ENCODE data around the gene COQ8B. TPM values are rescaled to one million over a fixed set of nuclear protein-coding genes. Genes with fewer than 3 reads are reported as not detected.

Gene COQ8B
- total and polyA plus RNA-seq, 2 of the 4 experiments (the other 2 are of a cell fraction): 14.9 to 23.2 TPM

GRCh38 chr19:40684280-40684679 is 32.4 kb downstream of the COQ8B start:
- no peak for ATAC-seq (ENCODE audit: low read depth)
- no peak overlapping the region for H3K23ac ChIP-seq (ENCODE audit: low read depth, low read length)
- H4K20me1 ChIP-seq (ENCODE audit: insufficient read depth, low read length): peaks cover 42% of the 10 kb centered on the region
- intact Hi-C loops (cut with micrococcal nuclease): no loop called here
- no peak overlapping the region for H3K4me3 ChIP-seq (ENCODE audit: insufficient read depth, low read depth, low read length)
- DNase-seq: no peak
- BruUV-seq (replicated peaks): no TSS peak
- H2BK5ac ChIP-seq (ENCODE audit: low read depth, low read length, poor library complexity, severe bottlenecking): no peak overlapping the region
- H3K36me3 ChIP-seq (ENCODE audit: control insufficient read depth, insufficient read depth, low read length): peaks cover 56% of the 10 kb centered on the region
- no peak overlapping the region for H4K8ac ChIP-seq (ENCODE audit: low read depth in 2 of 2, low read length in 2 of 2)
- dilution Hi-C loops (cut with HindIII; ENCODE audit: low sequenced_read_pairs, unreplicated experiment): no loop called here
- H3K4me2 ChIP-seq (ENCODE audit: low read depth, low read length): no peak overlapping the region
- in situ Hi-C loops (cut with MboI; ENCODE audit: low sequenced_read_pairs): no loop called here
- H3K18ac ChIP-seq (ENCODE audit: low read depth, low read length): no peak overlapping the region
- ChIA-PET CTCF (no interaction called here), POLR2A (ENCODE audit: unreplicated experiment) (no interaction called here)
- H3K4ac ChIP-seq (ENCODE audit: low read depth, low read length): no peak overlapping the region
- WGBS, 2 experiments (ENCODE audit: extremely low coverage in 2 of 2, insufficient read length in 1 of 2): 97% methylated on average over 27 of the region's 32 CpGs; no CpG with 5 or more reads in 1 of the 2 experiments
- H3K56ac ChIP-seq (ENCODE audit: extremely low read depth, insufficient read depth, low read length): no peak overlapping the region
- no peak overlapping the region for H2AFZ ChIP-seq (replicated peaks; ENCODE audit: low read length, poor library complexity)
- H3K9ac ChIP-seq (ENCODE audit: low read depth, low read length): no peak overlapping the region
- H4K5ac ChIP-seq (ENCODE audit: low read depth, low read length): no peak overlapping the region
- H3K79me1 ChIP-seq (ENCODE audit: low read depth in 1 of 2, low read length in 2 of 2): peaks cover 34 to 69% of the 10 kb centered on the region in 2 experiments
- TF ChIP-seq, protein P1, sequence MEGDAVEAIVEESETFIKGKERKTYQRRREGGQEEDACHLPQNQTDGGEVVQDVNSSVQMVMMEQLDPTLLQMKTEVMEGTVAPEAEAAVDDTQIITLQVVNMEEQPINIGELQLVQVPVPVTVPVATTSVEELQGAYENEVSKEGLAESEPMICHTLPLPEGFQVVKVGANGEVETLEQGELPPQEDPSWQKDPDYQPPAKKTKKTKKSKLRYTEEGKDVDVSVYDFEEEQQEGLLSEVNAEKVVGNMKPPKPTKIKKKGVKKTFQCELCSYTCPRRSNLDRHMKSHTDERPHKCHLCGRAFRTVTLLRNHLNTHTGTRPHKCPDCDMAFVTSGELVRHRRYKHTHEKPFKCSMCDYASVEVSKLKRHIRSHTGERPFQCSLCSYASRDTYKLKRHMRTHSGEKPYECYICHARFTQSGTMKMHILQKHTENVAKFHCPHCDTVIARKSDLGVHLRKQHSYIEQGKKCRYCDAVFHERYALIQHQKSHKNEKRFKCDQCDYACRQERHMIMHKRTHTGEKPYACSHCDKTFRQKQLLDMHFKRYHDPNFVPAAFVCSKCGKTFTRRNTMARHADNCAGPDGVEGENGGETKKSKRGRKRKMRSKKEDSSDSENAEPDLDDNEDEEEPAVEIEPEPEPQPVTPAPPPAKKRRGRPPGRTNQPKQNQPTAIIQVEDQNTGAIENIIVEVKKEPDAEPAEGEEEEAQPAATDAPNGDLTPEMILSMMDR (conservative IDR thresholded peaks at IDR 0.05; ENCODE audit: low read depth, low read length): no peak
- TF ChIP-seq POLR2A (IDR thresholded peaks at IDR 0.05; ENCODE audit: low read depth, low read length) (no peak), NFE2L2 (IDR thresholded peaks at IDR 0.05; ENCODE audit: low read depth, low read length) (no peak), FOS (IDR thresholded peaks at IDR 0.05; ENCODE audit: low read depth, low read length) (no peak), RCOR1 (IDR thresholded peaks at IDR 0.05; ENCODE audit: insufficient replicate concordance, low read length) (no peak), MAZ (IDR thresholded peaks at IDR 0.05; ENCODE audit: borderline replicate concordance, low read depth, low read length) (no peak), MAFK (IDR thresholded peaks at IDR 0.05; ENCODE audit: low read depth, low read length) (no peak), RFX5 (IDR thresholded peaks at IDR 0.05; ENCODE audit: low read depth, low read length) (no peak), CEBPB (IDR thresholded peaks at IDR 0.05; ENCODE audit: low read depth, low read length) (no peak), CHD1 (IDR thresholded peaks at IDR 0.05; ENCODE audit: low read depth, low read length) (no peak), ELK1 (IDR thresholded peaks at IDR 0.05; ENCODE audit: borderline replicate concordance, low read depth, low read length) (no peak), BHLHE40 (IDR thresholded peaks at IDR 0.05; ENCODE audit: low read depth, low read length) (no peak), SMC3 (IDR thresholded peaks at IDR 0.05; ENCODE audit: low read depth, low read length) (no peak), RAD21 (IDR thresholded peaks at IDR 0.05; ENCODE audit: low read length) (no peak), MXI1 (IDR thresholded peaks at IDR 0.05; ENCODE audit: borderline replicate concordance, low read depth, low read length) (no peak)
- TF ChIP-seq, protein P2, sequence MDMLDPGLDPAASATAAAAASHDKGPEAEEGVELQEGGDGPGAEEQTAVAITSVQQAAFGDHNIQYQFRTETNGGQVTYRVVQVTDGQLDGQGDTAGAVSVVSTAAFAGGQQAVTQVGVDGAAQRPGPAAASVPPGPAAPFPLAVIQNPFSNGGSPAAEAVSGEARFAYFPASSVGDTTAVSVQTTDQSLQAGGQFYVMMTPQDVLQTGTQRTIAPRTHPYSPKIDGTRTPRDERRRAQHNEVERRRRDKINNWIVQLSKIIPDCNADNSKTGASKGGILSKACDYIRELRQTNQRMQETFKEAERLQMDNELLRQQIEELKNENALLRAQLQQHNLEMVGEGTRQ (IDR thresholded peaks at IDR 0.05; ENCODE audit: low read depth, low read length): no peak
- H2AK9ac ChIP-seq (replicated peaks; ENCODE audit: low read depth, low read length, poor library complexity): no peak overlapping the region
- no peaks in the 10 kb centered on the region for H3K9me3 ChIP-seq (ENCODE audit: control insufficient read depth, insufficient read depth, low read length)
- H3K27ac ChIP-seq (ENCODE audit: insufficient read depth, low read length): no peak overlapping the region
- H2BK120ac ChIP-seq (ENCODE audit: low read depth, low read length): no peak overlapping the region
- no peak overlapping the region for H4K91ac ChIP-seq (ENCODE audit: insufficient read depth, low read depth, low read length)
- H2BK15ac ChIP-seq (ENCODE audit: low read depth, low read length): no peak overlapping the region
- no peak overlapping the region for H3K14ac ChIP-seq (replicated peaks; ENCODE audit: low read depth, low read length)
- peaks cover 12% of the 10 kb centered on the region for H3K4me1 ChIP-seq (ENCODE audit: control insufficient read depth, insufficient read depth, low read length)
- H3K27me3 ChIP-seq (ENCODE audit: control insufficient read depth, insufficient read depth, low read length): no peaks in the 10 kb centered on the region
- no peak overlapping the region for H2AK5ac ChIP-seq (ENCODE audit: low read depth, low read length)
- H2BK20ac ChIP-seq (ENCODE audit: low read depth, low read length): no peak overlapping the region
- H3K9me1 ChIP-seq (ENCODE audit: insufficient read depth, low read length): peaks cover 27% of the 10 kb centered on the region

Measured in IMR-90 (cell line).